Common myeloid progenitor, CD34-positive (primary cell): ENCODE data around the gene PARP12.
A peak's percentile ranks its signal among the peaks of the same experiment; 100 is the strongest.

Experiments used
- CTCF ChIA-PET: fragments of 350-600 bp; sonication (Branson Sonifier 250); formaldehyde crosslinking; loops from one replicate; lab custom pipeline; 2021; ENCODE audit warnings: antibody characterized with exemption; lab: Charles Lee
- POLR2A ChIA-PET: fragments of 350-600 bp; sonication (Branson Sonifier 250); formaldehyde crosslinking; loops from one replicate; lab custom pipeline; 2021; ENCODE audit warnings: antibody characterized with exemption; lab: Charles Lee
- DNase-seq, 3 donors: peaks; one replicate each; pipeline versions ENCODE4 v3.0.0 to v3.0.0-alpha.2; 2013
- H3K27ac ChIP-seq, 2 experiments: 1 replicate in 1 of 2; 2 replicates in 1 of 2; pipeline ENCODE4 v1.7.0; 2013; ENCODE audit warnings: inconsistent platforms in 2 of 2, low read length in 2 of 2, mild to moderate bottlenecking in 2 of 2, low read depth in 1 of 2, moderate library complexity in 1 of 2; ENCODE audit not compliant: severe bottlenecking in 2 of 2, insufficient read depth in 1 of 2, poor library complexity in 1 of 2
- H3K27me3 ChIP-seq, 5 experiments: replicated peaks in 2 of 5; 1 replicate in 3 of 5; 2 replicates in 2 of 5; pipeline versions ENCODE4 v1.6.1 to v1.7.0; 2013; ENCODE audit warnings: low read length in 4 of 5, mild to moderate bottlenecking in 2 of 5, moderate library complexity in 2 of 5, inconsistent platforms in 1 of 5; ENCODE audit not compliant: insufficient read depth in 5 of 5, control insufficient read depth in 4 of 5
- H3K36me3 ChIP-seq, 4 experiments: 1 replicate in 2 of 4; 2 replicates in 2 of 4; pipeline versions ENCODE4 v1.6.1 to v1.7.0; 2013; ENCODE audit warnings: low read length in 3 of 4, control low read depth in 1 of 4, mild to moderate bottlenecking in 1 of 4; ENCODE audit not compliant: control insufficient read depth in 4 of 4, insufficient read depth in 4 of 4
- H3K4me1 ChIP-seq, 4 experiments: 1 replicate in 3 of 4; 2 replicates in 1 of 4; pipeline versions ENCODE4 v1.6.1 to v1.7.1; 2013; ENCODE audit warnings: low read length in 3 of 4, mild to moderate bottlenecking in 3 of 4, control low read depth in 1 of 4, inconsistent platforms in 1 of 4, moderate library complexity in 1 of 4; ENCODE audit not compliant: control insufficient read depth in 4 of 4, insufficient read depth in 4 of 4; ENCODE audit errors: control extremely low read depth in 1 of 4
- H3K4me3 ChIP-seq, 7 experiments: 1 replicate in 4 of 7; 2 replicates in 3 of 7; pipeline versions ENCODE4 v1.5.1 to v1.7.0; 2013; ENCODE audit warnings: mild to moderate bottlenecking in 7 of 7, low read length in 6 of 7, moderate library complexity in 6 of 7, inconsistent platforms in 2 of 7, low read depth in 2 of 7, control low read depth in 1 of 7; ENCODE audit not compliant: insufficient read depth in 4 of 7, control insufficient read depth in 1 of 7; ENCODE audit errors: extremely low read depth in 1 of 7
- H3K9me3 ChIP-seq, 5 experiments: 1 replicate in 4 of 5; 2 replicates in 1 of 5; pipeline versions ENCODE4 v1.6.1 to v1.7.1; 2013; ENCODE audit warnings: low read length in 4 of 5, mild to moderate bottlenecking in 2 of 5, inconsistent platforms in 1 of 5, low read depth in 1 of 5, moderate library complexity in 1 of 5; ENCODE audit not compliant: control insufficient read depth in 4 of 5, insufficient read depth in 2 of 5; ENCODE audit errors: control extremely low read depth in 1 of 5
- WGBS: methylation state at CpG from one replicate; pipeline ENCODE4 v1.1.5; 2013; ENCODE audit not compliant: insufficient coverage; 5-methylcytosine and 5-hydroxymethylcytosine counted together

The PARP12 gene

GRCh38 chr7:140005754-140006503, 56.8 kb downstream of the PARP12 start:
- ChIA-PET POLR2A (no interaction called here), CTCF (interaction anchor here (0.9 to 11.9 kb wide), 15 partner anchors 8 to 417 kb away, joined by 3 to 164 read pairs (median 4); no protein-coding TSS in a partner anchor)
- no peak for DNase-seq
- WGBS = 87% methylated on average over 12 of the region's 13 CpGs
- Histone ChIP-seq H3K36me3 (peaks cover 3 to 21% (median 18%) of the 10 kb centered on the region in 4 experiments), H3K27me3 (no peaks in the 10 kb centered on the region), H3K27ac (no peak overlapping the region), H3K4me3 (no peak overlapping the region), H3K9me3 (no peaks in the 10 kb centered on the region), H3K4me1 (no peaks in the 10 kb centered on the region)

GRCh38 chr7:140005341-140005740, 57.4 kb downstream of the PARP12 start:
- no peaks in the 10 kb centered on the region for H3K9me3 ChIP-seq
- ChIA-PET POLR2A (no interaction called here), CTCF (interaction anchor here (0.9 to 11.9 kb wide), 14 partner anchors 8 to 416 kb away, joined by 3 to 164 read pairs (median 4); no protein-coding TSS in a partner anchor)
- no peaks in the 10 kb centered on the region for H3K4me1 ChIP-seq
- no peak overlapping the region for H3K27ac ChIP-seq
- 100% methylated on average over 2 of the region's 7 CpGs for WGBS
- H3K36me3 ChIP-seq = peaks cover 3 to 17% (median 17%) of the 10 kb centered on the region in 4 experiments
- no peak for DNase-seq
- no peak overlapping the region for H3K4me3 ChIP-seq
- no peaks in the 10 kb centered on the region for H3K27me3 ChIP-seq

- whole genome bisulfite sequencing = 96% methylated on average over 6 of the region's 6 CpGs
- ChIA-PET POLR2A (no interaction called here), CTCF (interaction anchor here (1.0 to 11.9 kb wide), 12 partner anchors 9 to 416 kb away, joined by 3 to 164 read pairs (median 6); no protein-coding TSS in a partner anchor)
- no peaks in the 10 kb centered on the region for H3K27me3 ChIP-seq
- no peak for DNase-seq
- no peaks in the 10 kb centered on the region for H3K9me3 ChIP-seq
- peaks cover 3 to 16% (median 15%) of the 10 kb centered on the region in 4 experiments for H3K36me3 ChIP-seq
- no peak overlapping the region for H3K27ac ChIP-seq
- H3K4me1 ChIP-seq = no peaks in the 10 kb centered on the region
- H3K4me3 ChIP-seq = no peak overlapping the region
These were observed 58.1 kb downstream of the PARP12 start for GRCh38 chr7:140004672-140005071.

- DNase-seq = peak; percentile 66 to 82 (median 81)
- ChIA-PET POLR2A (interaction anchor here (0.6 kb wide), 1 partner anchor 359 kb away, joined by 3 read pairs; no protein-coding TSS in a partner anchor), CTCF (interaction anchor here (1.0 to 11.9 kb wide), 16 partner anchors 9 to 403 kb away, joined by 3 to 164 read pairs (median 6); no protein-coding TSS in a partner anchor)
- H3K27ac ChIP-seq = no peak overlapping the region
- H3K27me3 ChIP-seq = no peaks in the 10 kb centered on the region
- H3K4me3 ChIP-seq = no peak overlapping the region
- WGBS = 30% methylated on average over 3 of the region's 9 CpGs
- H3K4me1 ChIP-seq = no peaks in the 10 kb centered on the region
- no peaks in the 10 kb centered on the region for H3K9me3 ChIP-seq
- H3K36me3 ChIP-seq = peaks cover 3 to 13% (median 12%) of the 10 kb centered on the region in 4 experiments
These were observed 58.8 kb downstream of the PARP12 start for GRCh38 chr7:140003913-140004382.

GRCh38 chr7:140000666-140001268, 62.0 kb downstream of the PARP12 start:
- 95% methylated on average over 5 of the region's 6 CpGs for WGBS
- Histone ChIP-seq H3K4me1 (no peaks in the 10 kb centered on the region), H3K4me3 (no peak overlapping the region), H3K27ac (no peak overlapping the region), H3K36me3 (peaks cover 0 to 5% (median 0%) of the 10 kb centered on the region in 4 experiments), H3K9me3 (no peaks in the 10 kb centered on the region), H3K27me3 (no peaks in the 10 kb centered on the region)
- ChIA-PET POLR2A (no interaction called here), CTCF (interaction anchor here (0.7 to 11.9 kb wide), 9 partner anchors 9 to 500 kb away, joined by 3 to 164 read pairs (median 4); no protein-coding TSS in a partner anchor)
- DNase-seq = no peak

GRCh38 chr7:139999516-139999915, 63.2 kb downstream of the PARP12 start:
- no peak for DNase-seq
- H3K27ac ChIP-seq = no peak overlapping the region
- CTCF ChIA-PET = interaction anchor here (1.2 to 11.9 kb wide), 5 partner anchors 12 to 379 kb away, joined by 3 to 164 read pairs (median 28); no protein-coding TSS in a partner anchor
- peaks cover 0 to 9% (median 1%) of the 10 kb centered on the region in 4 experiments for H3K4me1 ChIP-seq
- no peaks in the 10 kb centered on the region for H3K27me3 ChIP-seq
- POLR2A ChIA-PET = no interaction called here
- no peaks in the 10 kb centered on the region for H3K9me3 ChIP-seq
- no peak overlapping the region for H3K4me3 ChIP-seq
- 96% methylated on average over 3 of the region's 6 CpGs for WGBS
- peaks cover 0 to 5% (median 0%) of the 10 kb centered on the region in 4 experiments for H3K36me3 ChIP-seq
